ENCODE results near the gene SLC12A7.
"Not testable (repeated sequence)": the region's sequence is repeated elsewhere in the genome, so short reads cannot be mapped to it uniquely, and the experiment has no call there.

The SLC12A7 gene

GRCh38 chr5:1065891-1066650 lies 45.8 kb downstream of the SLC12A7 start:
- DNase-seq, result no peak

GRCh38 chr5:1065143-1065750 lies 46.6 kb downstream of the SLC12A7 start:
- no peak for DNase-seq

- no peak for DNase-seq
These were observed 47.3 kb downstream of the SLC12A7 start for GRCh38 chr5:1064383-1065142.

- DNase-seq, result no peak
These were observed 48.0 kb downstream of the SLC12A7 start for GRCh38 chr5:1063661-1064382.

GRCh38 chr5:1062761-1063568 lies 48.9 kb downstream of the SLC12A7 start:
- no peak for DNase-seq

GRCh38 chr5:1061916-1062315 lies 49.9 kb downstream of the SLC12A7 start:
- no peak for DNase-seq

GRCh38 chr5:1061292-1061691 lies 50.6 kb downstream of the SLC12A7 start:
- DNase-seq, result not testable (repeated sequence)

GRCh38 chr5:1060535-1060981 lies 51.3 kb downstream of the SLC12A7 start:
- DNase-seq, result no peak

GRCh38 chr5:1059884-1060263 lies 52.0 kb downstream of the SLC12A7 start:
- DNase-seq, result no peak

GRCh38 chr5:1058988-1059883 lies 52.6 kb downstream of the SLC12A7 start:
- no peak for DNase-seq

GRCh38 chr5:1058083-1058945 lies 53.5 kb downstream of the SLC12A7 start:
- no peak for DNase-seq

GRCh38 chr5:1057485-1058082 lies 54.3 kb downstream of the SLC12A7 start:
- DNase-seq, result no peak

- DNase-seq, result no peak
These were observed 55.0 kb downstream of the SLC12A7 start for GRCh38 chr5:1056611-1057484.

GRCh38 chr5:1055896-1056610 lies 55.8 kb downstream of the SLC12A7 start:
- DNase-seq, result no peak

- no peak for DNase-seq
These were observed 56.8 kb downstream of the SLC12A7 start for GRCh38 chr5:1054799-1055775.
